ENCODE measurements around the gene TPST1. TPM values are rescaled to one million over a fixed set of nuclear protein-coding genes. Genes with fewer than 3 reads are reported as not detected.

The TPST1 gene
- total RNA-seq, 1 donor from 2014 or later = 20.9 TPM

- DNase-seq (ENCODE audit: low spot score) = no peak
Observed at GRCh38 chr7:66238773-66239466, 33.8 kb downstream of the TPST1 start.

- no peak for DNase-seq (ENCODE audit: low spot score)
Observed at GRCh38 chr7:66239467-66239856, 34.3 kb downstream of the TPST1 start.

GRCh38 chr7:66245008-66245407 lies 39.9 kb downstream of the TPST1 start:
- DNase-seq (ENCODE audit: low spot score) = no peak

- no peak for DNase-seq (ENCODE audit: low spot score)
Observed at GRCh38 chr7:66246554-66247171, 41.5 kb downstream of the TPST1 start.

- no peak for DNase-seq (ENCODE audit: low spot score)
Observed at GRCh38 chr7:66247380-66248078, 42.4 kb downstream of the TPST1 start.

GRCh38 chr7:66250711-66251110 lies 45.6 kb downstream of the TPST1 start:
- DNase-seq (ENCODE audit: low spot score) = no peak

GRCh38 chr7:66255534-66256100 lies 50.5 kb downstream of the TPST1 start:
- no peak for DNase-seq (ENCODE audit: low spot score)

- no peak for DNase-seq (ENCODE audit: low spot score)
Observed at GRCh38 chr7:66256281-66256680, 51.1 kb downstream of the TPST1 start.

- no peak for DNase-seq (ENCODE audit: low spot score)
Observed at GRCh38 chr7:66257481-66257880, 52.3 kb downstream of the TPST1 start.

- DNase-seq (ENCODE audit: low spot score) = no peak
Observed at GRCh38 chr7:66258409-66258808, 53.3 kb downstream of the TPST1 start.

GRCh38 chr7:66261941-66262340 lies 56.8 kb downstream of the TPST1 start:
- no peak for DNase-seq (ENCODE audit: low spot score)

GRCh38 chr7:66263936-66264335 lies 58.8 kb downstream of the TPST1 start:
- DNase-seq (ENCODE audit: low spot score) = no peak

- DNase-seq (ENCODE audit: low spot score) = no peak
Observed at GRCh38 chr7:66265566-66265965, 60.4 kb downstream of the TPST1 start.

- DNase-seq (ENCODE audit: low spot score) = peak; percentile 46
Observed at GRCh38 chr7:66267249-66267648, 62.1 kb downstream of the TPST1 start.

- no peak for DNase-seq (ENCODE audit: low spot score)
Observed at GRCh38 chr7:66269978-66270377, 64.8 kb downstream of the TPST1 start.

GRCh38 chr7:66272321-66272720 lies 67.2 kb downstream of the TPST1 start:
- DNase-seq (ENCODE audit: low spot score) = no peak

- DNase-seq (ENCODE audit: low spot score) = no peak
Observed at GRCh38 chr7:66276363-66276762, 71.2 kb downstream of the TPST1 start.

- no peak for DNase-seq (ENCODE audit: low spot score)
Observed at GRCh38 chr7:66277492-66277891, 72.4 kb downstream of the TPST1 start.

- no peak for DNase-seq (ENCODE audit: low spot score)
Observed at GRCh38 chr7:66279912-66280311, 74.8 kb downstream of the TPST1 start.

- DNase-seq (ENCODE audit: low spot score) = no peak
Observed at GRCh38 chr7:66281678-66282590, 76.8 kb downstream of the TPST1 start.

- DNase-seq (ENCODE audit: low spot score) = no peak
Observed at GRCh38 chr7:66282591-66282935, 77.4 kb downstream of the TPST1 start.
